C1 segment of cervical spinal cord (tissue), 14 donors: Measurements from ENCODE around the gene LRMDA.

Source experiments
- DNase-seq, 14 donors: peaks; one replicate each; lab custom pipeline; 2025; lab: John Stamatoyannopoulos, UW

The LRMDA gene

GRCh38 chr10:75444781-75445386 lies 13.5 kb downstream of the LRMDA start:
- DNase-seq, result no peak

GRCh38 chr10:75446508-75446907 lies 15.1 kb downstream of the LRMDA start:
- no peak for DNase-seq

- no peak for DNase-seq
These were observed 16.7 kb downstream of the LRMDA start for GRCh38 chr10:75448166-75448565.

GRCh38 chr10:75449382-75450074 lies 18.1 kb downstream of the LRMDA start:
- no peak for DNase-seq

GRCh38 chr10:75450075-75450445 lies 18.6 kb downstream of the LRMDA start:
- DNase-seq, result no peak

GRCh38 chr10:75450644-75451640 lies 19.5 kb downstream of the LRMDA start:
- DNase-seq, result no peak

- no peak for DNase-seq
These were observed 20.4 kb downstream of the LRMDA start for GRCh38 chr10:75451831-75452230.

- no peak for DNase-seq
These were observed 21.6 kb downstream of the LRMDA start for GRCh38 chr10:75452997-75453396.

GRCh38 chr10:75456122-75456521 lies 24.7 kb downstream of the LRMDA start:
- DNase-seq, result no peak

- DNase-seq, result no peak
These were observed 28.6 kb downstream of the LRMDA start for GRCh38 chr10:75460059-75460458.

- no peak for DNase-seq
These were observed 30.5 kb downstream of the LRMDA start for GRCh38 chr10:75461672-75462649.

- no peak for DNase-seq
These were observed 31.4 kb downstream of the LRMDA start for GRCh38 chr10:75462865-75463264.

- DNase-seq, result no peak
These were observed 33.3 kb downstream of the LRMDA start for GRCh38 chr10:75464478-75465449.

GRCh38 chr10:75465450-75465827 lies 34.0 kb downstream of the LRMDA start:
- DNase-seq, result no peak

- DNase-seq, result no peak
These were observed 34.6 kb downstream of the LRMDA start for GRCh38 chr10:75466001-75466400.

GRCh38 chr10:75466886-75467285 lies 35.5 kb downstream of the LRMDA start:
- peak in 1 of 14 donors; percentile 16 for DNase-seq

- DNase-seq, result no peak
These were observed 37.2 kb downstream of the LRMDA start for GRCh38 chr10:75468612-75469005.

- no peak for DNase-seq
These were observed 37.7 kb downstream of the LRMDA start for GRCh38 chr10:75469006-75469616.

GRCh38 chr10:75470901-75471300 lies 39.5 kb downstream of the LRMDA start:
- no peak for DNase-seq

- DNase-seq, result no peak
These were observed 41.3 kb downstream of the LRMDA start for GRCh38 chr10:75472685-75473084.
